Adrenal gland (tissue), 5 donors: ENCODE data around the gene ZCCHC9.

Experiments
- CTCF ChIP-seq, 6 experiments: fragments of 450-650 bp in 4 of 6; fragments of 200-600 bp in 2 of 6; sonication (generic) in 1 of 6; IDR thresholded peaks; 1 replicate in 5 of 6; 2 replicates in 1 of 6; pipeline versions ENCODE4 v1.5.1 to v1.8.0; 2016 to 2021; ENCODE audit warnings: antibody characterized with exemption in 6 of 6, mild to moderate bottlenecking in 2 of 6, moderate library complexity in 1 of 6
- POLR2A ChIP-seq, 2 donors: fragments of 450-650 bp; IDR thresholded peaks; one replicate each; pipeline ENCODE4 v1.6.1; 2017; ENCODE audit warnings: antibody characterized with exemption in 2 of 2, mild to moderate bottlenecking in 2 of 2, moderate library complexity in 1 of 2
- donor health status: DM: no; HTN: no; CAD: no.

- TF ChIP-seq CTCF (IDR thresholded peaks at IDR 0.05): no peak
- TF ChIP-seq POLR2A (IDR thresholded peaks at IDR 0.05): no peak
These were observed 13.4 kb upstream of the ZCCHC9 start for GRCh38 chr5:81288021-81288433.
